GM21528 (cell line): Measurements from ENCODE around the gene PDE4B.
A peak's percentile ranks its signal among the peaks of the same experiment; 100 is the strongest.

Source experiments
- ATAC-seq: cut with Tn5 transposase; IDR thresholded peaks from one replicate; pipeline ENCODE4 v1.9.1; 2021; ENCODE audit warnings: mild to moderate bottlenecking, moderate library complexity; ENCODE audit not compliant: unreplicated experiment, low FRiP score

The PDE4B gene

DNA sequence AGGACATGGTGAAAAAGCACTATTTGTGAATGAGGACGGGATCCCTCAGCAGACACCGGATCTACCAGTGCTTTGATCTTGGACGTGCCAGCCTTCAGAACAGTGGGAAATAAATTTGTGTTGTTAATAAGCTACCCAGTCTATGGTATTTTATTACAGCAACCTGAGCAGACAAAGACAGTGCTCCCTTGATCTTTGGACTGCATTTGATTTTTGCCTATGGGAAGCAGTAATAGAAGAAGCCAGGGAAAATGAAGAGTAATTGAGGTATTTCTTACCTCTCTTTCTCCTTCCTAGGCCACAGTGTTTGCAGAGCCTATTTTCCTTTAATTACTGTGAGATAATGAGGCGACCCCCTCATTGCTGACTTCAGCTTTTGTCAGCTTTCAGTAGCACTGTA lies 87.9 kb downstream of the PDE4B start:
- no peak for ATAC-seq

DNA sequence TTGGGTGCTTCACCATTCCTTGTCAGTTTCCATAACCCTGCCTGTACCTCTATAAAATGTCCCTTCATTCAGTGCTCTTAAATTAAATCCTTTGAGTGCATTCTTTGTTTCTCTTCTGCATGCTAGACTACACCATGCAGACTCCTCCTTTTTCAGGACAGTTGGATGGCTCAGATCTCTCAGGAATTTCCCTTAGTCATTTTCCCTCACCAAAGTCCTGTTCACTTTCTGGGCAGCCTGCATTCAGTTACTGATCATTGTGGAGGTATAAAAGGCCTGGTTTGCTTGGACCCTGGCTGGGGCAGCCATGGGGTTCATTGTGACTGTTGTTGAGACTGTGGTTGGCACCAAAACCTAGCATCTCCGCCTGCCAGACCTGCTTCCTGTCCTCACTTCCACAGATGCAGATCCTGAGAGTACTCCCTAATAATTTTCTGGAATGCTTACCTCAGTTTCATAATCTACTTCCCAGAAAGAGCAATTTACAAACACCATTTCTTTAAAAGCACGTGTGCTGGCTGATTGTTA lies 88.4 kb downstream of the PDE4B start:
- ATAC-seq = no peak

DNA sequence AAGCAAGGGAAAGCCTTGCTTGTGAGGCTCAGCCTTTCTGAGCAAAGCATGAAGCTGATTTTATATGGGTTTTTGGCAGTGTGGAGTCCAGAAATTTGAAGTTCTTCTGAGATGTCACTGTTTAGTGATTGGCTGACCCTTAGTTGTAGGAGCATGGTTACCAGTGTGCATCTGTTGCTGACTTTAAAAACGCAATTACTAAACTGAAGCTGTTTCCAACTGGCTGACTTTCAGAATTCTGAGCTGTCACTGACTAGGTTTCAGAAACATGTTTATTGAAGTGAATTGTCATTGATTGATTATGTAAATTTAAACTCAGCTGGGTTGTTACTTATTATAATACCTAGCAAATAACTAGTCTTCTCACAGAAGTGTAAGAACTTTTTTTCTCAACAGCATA lies 89.4 kb downstream of the PDE4B start:
- ATAC-seq = no peak

DNA sequence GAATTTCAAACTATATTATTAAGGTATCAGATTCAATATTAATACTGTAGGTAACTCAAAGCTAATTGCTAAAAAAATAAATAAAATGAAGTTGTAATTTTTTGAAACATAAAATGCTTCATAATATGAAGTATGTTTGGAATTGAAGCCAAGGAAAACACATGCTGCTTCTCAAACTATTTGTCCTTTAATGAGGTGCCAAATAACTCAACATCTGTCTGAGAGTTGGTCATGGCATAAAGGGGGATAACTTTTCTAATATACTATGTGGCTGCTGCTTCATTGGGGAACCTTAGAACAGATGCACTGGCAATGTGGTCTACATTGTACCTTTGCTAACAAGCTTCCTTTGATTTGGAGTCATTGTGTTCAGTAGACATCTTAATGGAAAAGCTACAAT lies 96.7 kb downstream of the PDE4B start:
- no peak for ATAC-seq

DNA sequence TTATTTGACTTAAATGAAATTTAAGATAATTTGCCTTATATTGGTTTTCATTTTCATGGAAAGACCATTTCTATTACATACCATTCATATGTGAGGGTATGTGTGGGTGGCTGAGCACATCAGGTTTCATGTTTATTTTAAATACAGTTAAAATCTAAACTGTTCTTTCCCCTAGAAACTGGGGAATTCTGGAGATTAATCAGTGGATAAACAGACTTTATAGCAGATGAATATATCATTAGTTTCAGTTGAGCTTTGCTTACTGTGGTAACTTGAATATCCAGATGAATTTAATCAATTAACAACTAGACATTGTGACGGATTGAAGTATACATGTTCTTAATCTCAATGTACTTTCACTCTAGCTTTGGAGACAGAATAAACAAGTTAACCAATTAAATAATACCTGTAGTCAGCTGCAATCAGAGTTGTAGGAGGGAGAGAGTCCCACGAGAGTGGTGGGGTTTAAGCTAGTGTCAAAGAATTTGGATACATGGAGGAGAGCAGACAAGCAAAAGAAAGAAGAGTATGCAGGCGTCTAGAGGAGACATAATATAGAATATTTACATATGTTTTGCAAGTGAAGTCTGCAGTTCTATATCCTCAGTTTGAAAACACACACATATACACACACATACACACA lies 97.6 kb downstream of the PDE4B start:
- ATAC-seq = no peak

DNA sequence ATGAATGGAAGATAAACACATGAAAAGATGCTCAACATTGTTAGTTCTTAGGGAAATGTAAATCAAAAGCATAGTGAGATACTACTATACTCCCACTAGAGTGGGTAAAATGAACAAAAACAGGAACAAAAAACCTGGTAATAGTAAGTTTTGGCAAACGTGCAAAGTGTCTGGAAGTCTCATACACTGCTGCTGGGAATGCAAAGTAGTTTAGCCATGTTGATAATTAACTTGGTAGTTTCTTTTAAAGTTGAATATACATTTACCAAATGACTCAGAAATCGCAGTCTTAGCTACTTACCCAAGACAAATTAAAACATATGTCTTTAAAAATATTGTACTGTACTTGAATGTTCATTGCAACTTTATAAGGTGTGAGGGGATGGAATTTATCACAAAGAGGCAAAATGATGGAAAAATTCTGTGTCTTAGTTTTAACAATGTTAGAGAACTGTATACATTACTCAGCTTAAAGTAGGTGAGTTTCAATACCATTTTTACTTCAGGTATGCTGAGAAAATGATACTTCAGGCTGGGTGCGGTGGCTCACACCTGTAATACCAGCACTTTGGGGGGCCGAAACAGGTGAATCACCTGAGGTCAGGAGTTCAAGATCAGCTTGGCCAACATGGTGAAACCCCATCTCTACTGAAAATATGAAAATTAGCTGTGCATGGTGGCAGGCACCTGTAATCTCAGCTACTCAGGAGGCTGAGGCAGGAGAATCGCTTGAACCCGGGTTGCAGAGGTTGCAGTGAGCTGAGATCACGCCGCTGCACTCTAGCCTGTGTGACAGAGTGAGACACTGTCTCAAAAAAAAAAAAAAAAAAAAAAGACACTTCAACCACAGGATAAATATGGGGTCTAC lies 102.3 kb downstream of the PDE4B start:
- peak; percentile 90 for ATAC-seq

DNA sequence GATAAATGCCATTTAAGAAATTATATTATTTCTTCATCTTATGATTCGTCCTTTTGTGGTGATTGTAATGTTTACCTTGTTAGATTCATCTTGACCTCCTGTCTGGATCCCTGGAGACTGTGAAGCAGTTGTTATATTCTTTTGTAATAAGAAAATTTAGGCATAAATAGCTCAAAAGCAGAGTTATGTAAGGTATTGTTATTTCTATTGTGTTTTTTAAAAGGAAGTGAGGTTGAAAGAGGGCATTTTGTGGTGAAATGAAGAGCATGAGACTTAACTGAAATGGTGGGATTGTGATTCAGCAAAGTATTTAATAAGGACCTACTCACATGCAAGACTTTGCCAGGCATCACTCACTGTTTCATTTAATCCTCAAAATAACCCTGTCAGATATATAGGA lies 104.0 kb downstream of the PDE4B start:
- no peak for ATAC-seq

DNA sequence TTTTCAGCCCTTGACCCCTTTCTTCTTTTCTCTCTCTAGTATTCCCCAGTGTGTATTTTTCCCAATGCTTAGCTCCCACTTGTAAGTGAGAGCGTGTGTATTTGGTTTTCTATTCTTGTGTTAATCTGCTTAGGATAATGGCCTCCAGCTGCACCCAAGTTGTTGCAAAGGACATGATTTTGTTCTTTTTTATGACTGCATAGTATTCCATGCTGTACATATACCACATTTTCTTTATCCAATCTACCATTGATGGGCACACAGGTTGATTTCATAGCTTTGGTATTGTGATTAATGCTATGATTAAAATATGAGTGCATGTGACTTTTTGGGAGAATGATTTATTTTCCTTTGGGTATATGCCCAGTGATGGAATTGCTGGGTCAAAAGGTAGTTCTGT lies 104.8 kb downstream of the PDE4B start:
- ATAC-seq = no peak

DNA sequence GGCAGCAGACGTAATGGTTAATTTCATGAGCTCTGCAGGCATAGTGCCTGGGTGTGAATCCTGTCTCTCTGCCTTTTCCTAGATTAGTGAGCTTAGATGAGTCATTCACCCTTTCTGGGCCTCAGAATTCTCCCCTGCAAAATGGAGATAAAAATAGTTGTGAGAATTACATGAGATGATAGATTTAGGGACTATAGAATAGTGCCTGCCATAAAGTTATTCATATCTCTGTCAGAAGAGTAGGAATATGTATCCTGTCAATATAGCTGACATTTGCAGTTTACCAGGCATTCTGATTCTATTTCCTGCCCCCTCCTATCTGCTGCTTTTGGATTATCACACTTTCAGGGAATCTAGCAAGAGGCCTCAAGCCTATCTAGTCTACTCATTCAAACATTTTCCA lies 112.0 kb downstream of the PDE4B start:
- no peak for ATAC-seq

DNA sequence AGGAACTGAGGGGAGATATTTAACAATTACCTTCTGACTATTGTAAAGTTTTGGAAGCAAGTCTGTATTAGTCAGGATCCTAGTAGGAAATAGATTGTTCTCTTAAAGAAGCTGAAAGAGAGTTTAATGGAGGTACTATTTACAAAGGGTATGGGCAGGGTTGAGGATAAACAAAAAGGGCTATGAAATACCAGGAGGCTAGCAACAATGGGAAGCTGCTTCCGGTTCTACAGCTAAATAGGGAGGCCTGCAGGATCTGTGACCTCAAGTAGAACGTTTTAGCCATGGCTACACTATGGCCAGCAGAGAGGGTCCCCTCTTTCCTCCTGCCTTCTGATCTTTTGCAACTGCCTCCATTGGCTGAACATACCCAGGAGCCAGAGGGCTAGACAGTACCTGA lies 117.7 kb downstream of the PDE4B start:
- no peak for ATAC-seq

DNA sequence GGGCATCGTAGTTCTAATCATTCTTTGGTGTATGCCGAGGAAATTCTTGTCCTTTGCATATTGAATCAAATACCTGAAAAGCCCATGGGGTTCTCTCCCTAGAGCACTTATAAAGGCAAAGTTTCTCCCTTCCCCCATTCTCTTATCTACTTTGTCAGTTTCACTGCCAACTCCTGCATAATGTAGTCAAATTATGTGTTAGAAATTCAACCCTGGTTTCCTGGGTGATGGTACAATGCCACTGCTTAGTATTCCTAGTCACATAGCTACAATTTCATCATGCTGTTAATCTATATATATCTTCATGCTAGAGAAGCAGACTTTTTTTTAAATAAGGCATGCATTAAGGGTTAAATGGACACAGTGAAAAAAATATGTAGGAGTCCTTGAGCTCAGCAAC lies 119.0 kb downstream of the PDE4B start:
- ATAC-seq = no peak

DNA sequence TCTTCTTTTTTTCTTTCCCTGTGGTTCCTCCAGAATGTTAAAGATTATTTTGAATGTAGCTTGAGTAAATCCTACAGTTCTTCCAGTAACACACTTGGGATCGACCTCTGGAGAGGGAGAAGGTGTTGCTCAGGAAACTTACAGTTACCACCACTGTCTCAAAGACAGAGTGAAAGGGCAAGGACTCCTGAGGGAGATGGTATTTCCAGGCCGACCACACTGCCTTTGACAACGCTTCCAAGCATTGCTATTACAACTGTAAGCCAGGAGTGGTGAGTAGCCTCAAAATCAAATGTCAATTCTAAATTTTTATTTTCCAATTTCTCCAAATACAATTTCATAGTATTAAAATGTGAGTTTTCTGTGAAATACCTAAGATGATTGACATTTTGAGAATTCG lies 125.9 kb downstream of the PDE4B start:
- ATAC-seq = no peak

DNA sequence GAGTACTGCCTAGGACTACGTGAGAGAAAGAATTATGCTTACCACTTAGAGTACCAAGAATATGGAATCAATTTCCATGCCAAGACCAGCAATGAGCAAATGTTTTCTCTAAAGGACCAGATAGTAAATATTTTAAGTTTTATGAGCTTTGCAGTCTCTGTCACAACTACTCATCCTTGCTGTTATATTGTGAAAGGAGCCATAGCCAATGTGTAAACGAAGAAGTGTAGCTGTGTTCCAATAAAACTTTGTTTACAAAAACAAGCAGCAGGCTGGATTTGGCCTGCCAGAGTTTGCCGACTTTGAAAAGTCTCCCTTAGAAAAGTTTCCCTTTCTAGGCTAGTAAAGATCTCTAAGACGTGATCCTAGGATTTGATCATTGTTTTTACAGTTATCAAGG lies 128.8 kb downstream of the PDE4B start:
- ATAC-seq = no peak

DNA sequence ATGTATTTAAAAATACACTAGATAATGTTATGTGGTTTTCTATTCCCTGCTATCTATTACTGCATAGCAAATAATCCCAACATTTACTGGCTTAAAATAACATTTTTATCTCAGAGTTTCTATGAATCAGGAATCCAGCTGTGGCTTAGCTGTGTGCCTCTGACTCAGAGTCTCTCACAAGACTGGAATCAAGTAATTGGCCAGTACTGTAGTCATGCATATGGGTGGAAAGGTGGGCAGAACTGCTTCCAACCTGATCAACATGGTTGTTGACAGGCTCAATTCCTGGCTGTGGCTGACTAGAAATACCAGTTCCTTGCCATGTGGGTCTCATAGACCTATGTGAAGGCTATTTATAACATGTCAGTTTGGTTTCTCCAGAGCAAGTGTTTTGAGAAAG lies 131.8 kb downstream of the PDE4B start:
- no peak for ATAC-seq

DNA sequence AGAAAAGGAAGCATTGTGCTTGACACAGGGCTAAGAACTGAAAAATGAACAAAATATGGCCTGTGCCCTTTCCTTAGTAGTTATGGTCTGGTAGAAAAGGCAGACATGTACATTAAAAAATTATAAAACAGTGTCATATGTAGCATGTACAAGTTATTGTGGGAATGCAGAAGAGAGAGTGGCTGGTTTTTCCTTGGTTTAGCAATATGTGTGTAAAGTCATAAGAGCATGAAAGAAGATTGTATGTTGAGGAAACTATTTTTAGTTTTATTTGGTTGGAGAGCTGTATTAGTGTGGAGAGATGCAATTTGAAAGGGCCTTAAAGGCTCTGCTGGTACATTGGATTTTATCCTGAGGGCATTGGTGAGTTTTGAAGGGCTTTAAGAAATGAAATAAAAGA lies 145.8 kb downstream of the PDE4B start:
- no peak for ATAC-seq

DNA sequence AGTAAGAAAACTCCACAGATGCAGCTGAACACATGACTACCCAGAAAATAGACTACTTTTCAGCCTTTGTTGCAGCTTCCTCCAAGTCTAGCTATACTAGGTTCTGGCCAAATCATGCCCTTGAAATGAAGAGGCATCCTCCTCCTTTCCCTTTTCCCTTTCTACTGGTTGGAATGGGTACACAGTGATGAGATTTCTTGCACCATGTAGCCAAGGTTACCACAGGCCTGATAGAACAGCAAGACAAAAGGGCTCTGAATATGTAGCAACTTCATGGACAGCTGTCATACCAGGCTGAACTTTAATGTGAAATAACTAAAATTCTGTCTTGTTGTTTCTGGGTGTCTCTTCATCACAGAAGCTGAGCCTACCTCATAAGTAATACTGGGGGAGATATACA lies 146.5 kb downstream of the PDE4B start:
- no peak for ATAC-seq

DNA sequence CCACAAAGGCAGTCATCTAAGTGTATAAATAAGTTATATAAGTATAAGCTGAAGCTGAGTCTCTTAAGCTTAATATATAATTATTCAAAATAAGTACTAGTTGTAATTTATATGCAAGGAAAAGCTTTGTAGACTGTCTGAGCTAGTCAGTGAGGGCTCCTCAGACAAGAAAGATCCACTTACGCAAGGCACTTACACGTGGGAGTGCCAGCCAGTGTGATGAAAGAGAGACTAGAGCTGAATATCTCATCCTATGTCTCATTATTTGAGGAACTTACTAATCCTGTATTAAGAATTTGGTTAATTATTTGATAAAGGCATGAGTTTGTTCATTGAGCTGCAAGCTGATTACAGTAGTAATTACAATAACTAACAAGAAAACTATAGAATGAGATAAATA lies 146.9 kb downstream of the PDE4B start:
- no peak for ATAC-seq

DNA sequence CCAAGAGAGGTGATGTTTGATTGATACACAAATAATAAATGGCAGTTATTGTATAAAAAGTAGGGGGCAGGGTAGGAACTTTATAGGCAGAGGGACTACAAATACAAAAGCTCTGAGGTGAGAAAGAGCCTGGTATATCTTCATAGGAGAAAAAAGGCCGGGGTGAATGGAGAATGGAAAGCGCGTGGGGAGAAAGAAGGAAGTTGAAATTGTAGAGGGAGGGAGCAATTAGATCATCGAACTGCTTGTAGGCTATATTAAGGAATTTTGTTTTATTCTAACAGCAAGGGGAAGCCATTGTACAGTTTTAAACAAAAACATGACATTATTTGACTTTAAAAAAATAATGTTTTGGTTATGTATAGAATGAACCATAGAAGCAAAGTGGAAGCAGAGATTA lies 147.4 kb downstream of the PDE4B start:
- no peak for ATAC-seq

DNA sequence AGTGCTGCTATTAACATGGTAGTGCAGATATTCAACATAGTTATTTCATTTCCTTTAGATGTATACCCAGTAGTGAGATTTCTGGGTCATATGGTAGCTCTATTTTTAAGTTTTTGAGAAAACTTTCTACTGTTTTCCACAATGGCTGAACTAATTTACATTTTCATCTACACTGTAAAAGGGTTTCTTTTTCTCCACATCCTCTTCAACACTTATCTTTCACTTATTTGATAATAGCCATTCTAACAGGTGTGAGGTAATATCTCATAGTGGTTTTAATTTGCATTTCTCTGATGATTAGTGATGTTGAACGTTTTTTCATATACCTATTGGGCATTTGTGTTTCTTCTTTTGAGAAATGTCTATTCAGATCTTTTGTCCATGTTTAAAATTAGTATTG lies 149.8 kb downstream of the PDE4B start:
- no peak for ATAC-seq

DNA sequence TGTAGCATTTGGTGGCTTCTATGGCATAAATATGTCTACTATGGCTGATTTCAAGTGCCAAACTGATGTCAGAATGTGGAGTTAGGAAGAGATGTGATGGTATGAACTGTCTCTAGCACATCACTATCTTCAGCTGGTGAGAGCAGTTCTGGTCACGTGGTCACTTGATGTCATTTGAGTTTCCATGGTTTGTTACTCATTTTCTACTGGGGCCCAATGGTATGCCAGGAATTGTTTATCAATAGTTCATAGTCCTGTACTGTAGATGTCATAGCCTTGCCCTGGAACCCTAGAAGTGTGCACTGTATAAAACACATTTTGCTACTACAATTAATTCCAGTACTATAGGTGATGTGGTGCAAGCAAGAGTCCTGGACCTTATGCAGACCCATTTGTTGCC lies 153.7 kb downstream of the PDE4B start:
- ATAC-seq = no peak

DNA sequence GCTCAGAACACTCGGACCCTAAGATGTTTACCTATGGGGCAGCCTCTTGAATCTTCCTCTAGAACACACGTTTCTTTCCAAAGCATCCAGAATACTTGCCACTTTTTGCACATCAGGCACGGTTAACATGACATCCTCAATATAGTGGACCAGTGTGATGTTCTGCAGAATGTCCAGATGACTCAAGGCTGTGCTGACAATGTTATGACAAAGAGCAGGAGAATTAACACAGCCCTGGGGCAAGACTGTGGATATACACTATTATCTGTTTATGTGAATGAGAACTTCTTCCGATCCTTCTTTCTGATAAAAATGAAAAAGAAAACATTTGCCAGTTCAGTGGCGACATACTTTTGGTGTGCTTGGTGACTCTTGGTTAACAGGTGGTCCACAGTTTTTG lies 154.3 kb downstream of the PDE4B start:
- ATAC-seq = no peak

DNA sequence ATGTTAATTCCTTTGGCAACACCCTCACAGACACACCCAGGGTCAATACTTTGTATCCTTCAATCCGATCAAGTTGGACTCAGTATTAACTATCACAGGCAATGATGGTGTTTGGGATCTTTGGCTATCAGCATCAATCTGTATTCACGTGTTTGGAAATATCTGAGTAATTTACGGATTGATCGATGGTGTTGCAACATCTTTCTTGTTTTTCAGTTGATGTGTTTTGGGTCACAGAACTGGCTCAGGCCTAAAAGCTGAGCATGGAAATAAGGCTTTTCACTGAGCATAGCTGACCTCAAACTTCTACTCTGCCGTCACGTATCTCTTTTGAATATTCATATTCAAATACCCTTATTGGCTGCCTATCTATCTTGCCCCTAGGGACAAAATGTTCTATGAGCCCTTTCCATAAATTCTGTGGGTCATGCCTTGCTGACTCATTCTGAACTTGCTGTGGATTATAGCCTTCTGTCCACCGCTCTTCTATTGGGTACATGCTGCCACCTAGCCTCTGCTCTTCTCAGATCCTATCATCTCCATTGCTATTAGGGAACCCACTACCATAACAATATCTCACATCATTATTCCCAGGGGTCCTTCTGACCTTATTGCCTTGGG lies 156.0 kb downstream of the PDE4B start:
- ATAC-seq = no peak
